WTC11 (cell line): ENCODE results near the gene ATG7.

ENCODE experiments used
- CBFB ChIP-seq: sonication (generic); formaldehyde crosslinking; IDR thresholded peaks from 2 replicates; pipeline ENCODE4 v1.8.1; 2022; ENCODE audit warnings: mild to moderate bottlenecking, low read depth, missing genetic modification reagents
- ESRRA ChIP-seq: sonication (generic); formaldehyde crosslinking; IDR thresholded peaks from 2 replicates; pipeline ENCODE4 v1.8.1; 2022; ENCODE audit warnings: mild to moderate bottlenecking, missing genetic modification reagents, borderline replicate concordance
- GABPB1 ChIP-seq: sonication (generic); formaldehyde crosslinking; IDR thresholded peaks from 2 replicates; pipeline ENCODE4 v1.8.1; 2023; ENCODE audit warnings: mild to moderate bottlenecking, missing genetic modification reagents
- JUN ChIP-seq: sonication (generic); formaldehyde crosslinking; IDR thresholded peaks from 2 replicates; pipeline ENCODE4 v1.8.0; 2023; ENCODE audit warnings: mild to moderate bottlenecking, missing genetic modification reagents
- NFE2L1 ChIP-seq: sonication (generic); formaldehyde crosslinking; IDR thresholded peaks from 2 replicates; pipeline ENCODE4 v1.8.1; 2023; ENCODE audit warnings: missing genetic modification reagents
- NR2C2 ChIP-seq: sonication (generic); formaldehyde crosslinking; IDR thresholded peaks from 2 replicates; pipeline ENCODE4 v1.8.0; 2022; ENCODE audit warnings: mild to moderate bottlenecking, missing genetic modification reagents
- SP1 ChIP-seq: sonication (generic); formaldehyde crosslinking; conservative IDR thresholded peaks from 2 replicates; pipeline ENCODE4 v1.8.1; 2022; ENCODE audit warnings: missing genetic modification reagents
- TCF7 ChIP-seq: sonication (generic); formaldehyde crosslinking; IDR thresholded peaks from 2 replicates; pipeline ENCODE4 v1.8.0; 2022; ENCODE audit warnings: mild to moderate bottlenecking, low read depth, missing genetic modification reagents, moderate library complexity
- TF ChIP-seq, protein P1 (sequence below): fragments of 200-600 bp; IDR thresholded peaks from 2 replicates; pipeline ENCODE4 v1.8.0; 2022; ENCODE audit warnings: antibody characterized with exemption
- TF ChIP-seq, protein P2 (sequence below): fragments of 250-450 bp; sonication (Bioruptor Pico); IDR thresholded peaks from 2 replicates; pipeline ENCODE4 v1.9.0; 2021; ENCODE audit warnings: moderate library complexity, mild to moderate bottlenecking, inconsistent platforms, borderline replicate concordance

DNA sequence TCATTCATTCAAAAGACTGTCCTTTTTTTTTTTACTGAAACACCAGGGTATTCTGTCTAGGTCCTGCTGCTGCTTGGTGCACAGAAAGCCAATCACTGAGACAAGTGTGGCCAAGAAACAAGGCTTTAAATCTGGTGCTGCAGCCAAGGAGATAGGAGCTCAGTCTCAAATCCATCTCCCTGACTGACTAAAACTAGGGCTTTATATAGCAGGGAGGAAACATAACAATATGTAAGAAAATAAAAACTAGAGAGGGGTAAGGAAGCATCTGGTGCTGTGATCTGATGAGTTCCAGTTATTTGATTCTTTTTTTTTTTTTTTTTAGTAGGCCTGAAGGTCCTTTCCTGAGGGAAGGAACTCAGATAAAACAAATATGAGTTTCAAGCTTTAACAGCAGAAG lies 139.8 kb downstream of the ATG7 start:
- no peak for TF ChIP-seq SP1 (CRISPR knock-in tag)
- TF ChIP-seq, protein P1, sequence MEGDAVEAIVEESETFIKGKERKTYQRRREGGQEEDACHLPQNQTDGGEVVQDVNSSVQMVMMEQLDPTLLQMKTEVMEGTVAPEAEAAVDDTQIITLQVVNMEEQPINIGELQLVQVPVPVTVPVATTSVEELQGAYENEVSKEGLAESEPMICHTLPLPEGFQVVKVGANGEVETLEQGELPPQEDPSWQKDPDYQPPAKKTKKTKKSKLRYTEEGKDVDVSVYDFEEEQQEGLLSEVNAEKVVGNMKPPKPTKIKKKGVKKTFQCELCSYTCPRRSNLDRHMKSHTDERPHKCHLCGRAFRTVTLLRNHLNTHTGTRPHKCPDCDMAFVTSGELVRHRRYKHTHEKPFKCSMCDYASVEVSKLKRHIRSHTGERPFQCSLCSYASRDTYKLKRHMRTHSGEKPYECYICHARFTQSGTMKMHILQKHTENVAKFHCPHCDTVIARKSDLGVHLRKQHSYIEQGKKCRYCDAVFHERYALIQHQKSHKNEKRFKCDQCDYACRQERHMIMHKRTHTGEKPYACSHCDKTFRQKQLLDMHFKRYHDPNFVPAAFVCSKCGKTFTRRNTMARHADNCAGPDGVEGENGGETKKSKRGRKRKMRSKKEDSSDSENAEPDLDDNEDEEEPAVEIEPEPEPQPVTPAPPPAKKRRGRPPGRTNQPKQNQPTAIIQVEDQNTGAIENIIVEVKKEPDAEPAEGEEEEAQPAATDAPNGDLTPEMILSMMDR: no peak
- no peak for TF ChIP-seq GABPB1 (CRISPR knock-in tag)
- TF ChIP-seq JUN: no peak
- no peak for TF ChIP-seq ESRRA (CRISPR knock-in tag)
- TF ChIP-seq NR2C2 (CRISPR knock-in tag): no peak
- TF ChIP-seq CBFB (CRISPR knock-in tag): no peak
- TF ChIP-seq TCF7 (CRISPR knock-in tag): no peak
- TF ChIP-seq NFE2L1 (CRISPR knock-in tag): no peak
- TF ChIP-seq, protein P2, sequence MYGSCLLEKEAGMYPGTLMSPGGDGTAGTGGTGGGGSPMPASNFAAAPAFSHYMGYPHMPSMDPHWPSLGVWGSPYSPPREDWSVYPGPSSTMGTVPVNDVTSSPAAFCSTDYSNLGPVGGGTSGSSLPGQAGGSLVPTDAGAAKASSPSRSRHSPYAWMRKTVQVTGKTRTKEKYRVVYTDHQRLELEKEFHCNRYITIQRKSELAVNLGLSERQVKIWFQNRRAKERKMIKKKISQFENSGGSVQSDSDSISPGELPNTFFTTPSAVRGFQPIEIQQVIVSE (CRISPR knock-in tag): no peak
